NOMO-1 (cell line): ENCODE measurements around the gene STMN1.
A peak's percentile ranks its signal among the peaks of the same experiment; 100 is the strongest.
"Not testable (repeated sequence)": the region's sequence is repeated elsewhere in the genome, so short reads cannot be mapped to it uniquely, and the experiment has no call there.

Experiments used
- DNase-seq, 2 experiments: peaks; one replicate each; lab custom pipeline; 2025; ENCODE audit not compliant: unreplicated experiment in 2 of 2; lab: John Stamatoyannopoulos, UW

The STMN1 gene

DNA sequence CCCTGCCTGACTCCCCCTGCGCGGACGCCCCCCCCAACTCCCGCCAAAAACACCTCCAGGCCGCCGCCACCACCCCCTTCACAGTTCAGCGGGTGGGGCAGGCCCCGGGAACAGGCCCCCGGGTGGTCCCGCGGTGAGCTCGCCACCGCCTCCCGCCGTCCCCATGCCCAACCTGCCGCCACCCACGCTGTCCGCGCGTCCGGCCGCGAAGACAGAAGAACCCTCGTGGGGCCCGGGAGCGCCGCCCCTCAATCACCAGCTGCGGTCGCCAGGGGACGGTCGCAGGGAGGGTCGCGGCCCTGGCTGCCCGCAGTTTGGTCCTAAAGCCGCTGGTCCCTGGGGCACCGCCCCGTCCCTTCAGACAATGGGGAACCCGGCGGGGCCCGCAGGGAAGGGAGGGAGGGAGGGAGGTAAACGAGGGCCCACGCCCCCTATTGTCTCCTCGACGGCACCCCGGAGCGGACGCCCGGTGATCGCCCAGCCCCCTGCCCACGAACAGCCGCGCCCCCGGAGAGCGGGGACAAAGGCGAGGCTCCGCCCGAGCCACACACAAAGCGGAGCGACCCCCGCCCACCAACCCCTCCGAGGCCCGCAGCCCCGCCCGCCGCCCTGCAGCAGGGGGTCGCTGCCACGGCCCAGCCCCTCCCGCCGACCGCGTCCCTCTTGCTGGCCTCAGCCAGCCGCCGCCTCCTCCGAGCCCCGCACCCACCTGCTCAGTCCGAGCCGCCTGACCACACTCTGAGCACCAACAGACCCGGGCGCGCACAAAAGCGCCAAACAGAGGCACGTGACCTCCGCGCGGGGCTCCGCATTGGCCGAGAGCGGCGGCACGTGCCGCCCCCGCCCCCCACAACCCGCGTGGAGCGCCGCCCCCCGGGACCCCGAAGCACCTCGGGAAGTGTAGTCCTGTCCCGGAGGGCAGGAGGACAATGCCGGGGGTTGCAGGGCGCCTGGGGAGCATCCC, at the start of gene STMN1:
TSS of gene STMN1 (minus strand) at position 740 of the 964 bp plus-strand sequence. CDS start 1,743 bp downstream, outside the sequence.
- DNase-seq = peak; percentile 87 to 96

DNA sequence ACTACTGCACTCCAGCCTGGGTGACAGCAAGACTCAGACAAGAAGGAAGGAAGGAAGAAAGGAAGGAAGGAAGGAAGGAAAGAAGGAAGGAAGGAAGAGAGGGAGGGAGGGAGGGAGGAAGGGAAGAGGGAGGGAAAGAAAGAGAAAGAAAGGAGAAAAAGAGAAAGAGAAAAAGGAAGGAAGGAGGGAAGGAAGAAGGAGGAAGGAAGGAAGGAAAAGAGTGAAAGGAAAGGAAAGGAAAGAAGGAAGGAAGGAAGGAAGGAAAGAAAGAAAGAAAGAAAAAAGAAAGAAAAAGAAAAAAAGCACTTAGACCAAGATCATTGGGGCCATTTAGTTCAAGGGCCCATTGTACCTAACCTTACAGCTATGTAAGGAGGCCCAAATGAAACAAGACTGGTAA, 49.3 kb upstream of the STMN1 start:
- DNase-seq = no peak

DNA sequence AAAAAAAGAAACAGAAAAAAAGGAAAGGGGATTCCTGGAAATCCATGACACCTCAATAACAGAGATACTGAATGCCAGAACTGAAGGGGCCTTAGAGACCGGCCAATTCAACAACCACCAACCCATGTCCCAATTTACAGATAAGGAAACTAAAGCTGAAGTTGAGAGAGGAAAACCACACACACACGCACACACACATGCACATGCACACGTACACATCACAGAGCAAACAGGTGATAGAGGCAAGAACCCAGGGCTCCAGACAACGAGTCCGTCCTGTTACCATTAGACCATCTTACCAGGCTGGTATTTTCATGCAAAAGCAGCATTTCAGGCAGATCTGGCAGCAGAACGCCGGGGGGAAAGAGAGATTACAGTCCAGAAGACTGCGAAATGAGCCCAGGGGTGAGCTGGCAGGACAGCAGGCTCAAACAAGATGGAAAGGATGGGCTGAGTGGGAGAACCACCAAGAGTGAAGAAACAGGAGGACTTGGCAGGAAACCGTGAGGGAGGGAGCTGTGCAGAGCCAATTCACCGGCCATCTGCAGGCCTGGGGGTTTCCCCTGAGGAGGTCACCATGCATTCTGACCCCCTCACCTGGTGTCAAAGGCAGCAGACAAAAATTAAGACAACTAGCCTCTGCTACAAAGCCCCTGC, 48.2 kb upstream of the STMN1 start:
- DNase-seq = no peak

DNA sequence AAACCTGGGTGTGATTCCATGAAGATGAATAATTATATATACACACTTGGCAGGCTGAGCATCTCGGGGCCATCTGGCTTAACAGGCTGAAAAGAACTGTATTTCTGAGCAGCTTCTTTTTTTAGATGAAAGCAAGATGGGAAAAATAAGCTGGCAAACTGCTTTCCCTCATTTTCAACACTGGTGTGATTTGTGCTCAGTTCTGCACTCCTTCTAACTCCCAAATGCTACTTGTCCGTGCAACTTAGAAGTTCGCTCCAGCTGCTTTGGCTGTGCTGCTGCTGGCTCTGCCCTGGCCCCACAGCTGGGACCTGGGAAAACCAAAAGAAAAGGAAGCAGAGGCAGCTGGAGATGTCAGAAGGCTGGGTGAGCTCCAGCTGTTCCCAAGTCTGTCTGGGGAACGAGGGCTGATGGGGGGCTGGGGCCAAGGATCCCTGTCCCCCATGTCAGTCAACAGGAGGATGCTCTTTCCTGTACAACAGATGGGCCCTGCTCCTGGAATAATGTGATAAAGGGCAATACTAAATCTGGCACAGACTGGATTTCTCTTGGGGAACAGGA, 46.7 kb upstream of the STMN1 start:
- DNase-seq = no peak

DNA sequence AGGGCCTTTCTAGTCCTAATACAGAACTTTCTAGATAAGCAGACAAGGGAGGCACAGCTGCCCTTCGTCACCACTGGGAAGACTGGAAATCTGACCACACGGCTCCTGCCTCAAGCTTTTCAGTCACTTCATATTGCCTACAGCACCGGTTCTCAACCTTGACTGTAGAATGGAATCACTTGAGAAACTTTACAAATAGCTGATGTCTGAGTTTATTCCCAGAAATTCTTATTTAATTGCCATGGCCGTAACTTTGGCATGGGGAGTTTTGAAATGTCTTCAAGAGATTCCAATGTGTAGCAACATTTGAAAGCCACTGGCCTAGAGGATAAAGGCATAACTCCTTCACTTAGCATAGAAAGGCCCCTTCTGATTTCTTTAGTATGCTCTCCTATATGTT, 42.4 kb upstream of the STMN1 start:
- DNase-seq = no peak

DNA sequence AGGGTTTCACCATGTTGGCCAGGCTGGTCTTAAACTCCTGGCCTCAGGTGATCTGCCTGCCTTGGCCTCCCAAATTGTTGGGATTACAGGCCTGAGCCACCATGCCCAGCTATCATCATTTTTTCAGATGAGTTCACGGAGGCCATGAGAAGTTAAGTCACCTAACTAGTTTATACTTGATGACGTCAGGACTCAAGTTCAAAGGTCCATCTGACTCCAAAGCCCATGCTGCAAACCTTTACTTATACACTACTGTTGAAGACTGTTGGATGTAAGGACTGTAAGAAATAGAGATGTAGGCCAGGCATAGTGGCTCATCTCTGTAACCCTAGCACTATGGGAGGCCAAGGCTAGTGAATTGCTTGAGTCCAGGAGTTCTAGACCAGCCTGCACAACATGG, 40.8 kb upstream of the STMN1 start:
- no peak for DNase-seq

DNA sequence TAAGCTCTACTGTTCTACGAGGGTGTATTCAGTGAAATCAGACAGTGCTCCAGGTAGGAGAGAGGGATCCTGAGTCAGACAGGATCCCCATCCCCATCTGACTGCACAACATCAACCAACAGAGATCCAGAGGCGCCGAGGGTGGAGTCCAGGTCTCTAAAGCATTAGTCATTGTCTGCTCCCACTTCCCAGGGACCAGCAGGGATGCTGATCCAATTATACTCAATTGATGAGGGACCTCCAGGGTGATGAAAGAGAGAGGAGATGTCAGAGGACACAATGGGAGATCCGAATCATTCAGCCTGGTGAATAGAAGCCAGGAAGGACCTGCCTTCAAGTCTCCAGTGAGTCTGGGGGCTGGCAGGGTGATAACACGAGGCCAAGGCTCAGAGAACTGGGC, 39.5 kb upstream of the STMN1 start:
- DNase-seq = no peak

DNA sequence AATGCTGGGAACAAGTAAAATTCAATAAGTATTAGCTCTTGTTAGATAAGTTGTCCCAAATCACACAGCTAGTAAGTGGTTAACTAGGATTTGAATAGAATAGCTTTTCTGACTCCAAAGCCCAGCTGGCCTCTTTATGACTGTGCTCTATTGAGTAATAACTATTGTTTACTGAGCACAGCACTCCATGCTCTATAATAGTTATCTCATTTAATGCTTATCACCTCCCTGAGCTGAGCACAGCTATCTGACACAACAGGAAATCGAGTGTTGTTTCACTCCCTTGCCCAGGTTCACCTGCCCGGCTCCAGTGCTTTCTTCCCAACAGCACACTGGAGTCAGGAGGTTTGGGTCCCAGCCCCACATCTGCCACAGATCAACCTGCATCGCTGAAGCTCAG, 38.8 kb upstream of the STMN1 start:
- DNase-seq = no peak

DNA sequence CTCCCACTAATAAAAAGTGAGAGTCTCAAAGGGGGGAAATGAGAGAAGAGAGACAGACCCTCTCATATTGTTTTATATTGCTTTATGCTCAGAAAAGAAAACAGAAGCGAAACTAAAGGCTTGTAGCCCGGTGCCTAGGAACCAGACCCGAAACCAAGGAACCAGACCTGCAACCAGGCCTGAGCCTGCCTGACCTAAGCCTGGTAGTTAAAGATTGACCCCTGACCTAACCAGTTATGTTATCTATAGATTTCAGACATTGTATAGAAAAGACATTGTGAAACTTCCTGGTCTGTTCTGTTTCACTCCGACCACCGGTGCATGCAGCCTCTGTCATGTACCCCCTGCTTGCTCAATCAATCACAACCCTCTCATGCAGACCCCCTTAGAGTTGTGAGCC, 37.3 kb upstream of the STMN1 start:
- DNase-seq = not testable (repeated sequence)

DNA sequence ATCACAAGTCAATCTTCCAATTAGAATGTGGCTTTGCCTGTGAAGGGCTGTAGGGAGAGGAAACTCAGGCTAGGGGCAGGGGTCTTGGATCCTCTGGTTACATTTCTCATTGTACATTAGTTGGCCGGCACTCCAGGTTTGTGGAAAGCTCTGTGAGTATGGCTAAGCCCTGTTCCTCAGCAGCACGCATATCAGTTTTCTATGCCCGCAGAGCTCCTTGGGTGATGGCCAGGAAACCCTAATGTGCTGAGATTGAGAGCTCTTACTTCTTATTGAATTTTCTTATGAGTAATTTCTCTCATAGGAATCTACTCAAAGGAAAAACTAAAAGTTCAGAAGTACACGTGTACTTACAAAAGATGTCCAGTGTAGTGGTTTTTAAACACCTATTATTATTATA, 30.7 kb upstream of the STMN1 start:
- no peak for DNase-seq

DNA sequence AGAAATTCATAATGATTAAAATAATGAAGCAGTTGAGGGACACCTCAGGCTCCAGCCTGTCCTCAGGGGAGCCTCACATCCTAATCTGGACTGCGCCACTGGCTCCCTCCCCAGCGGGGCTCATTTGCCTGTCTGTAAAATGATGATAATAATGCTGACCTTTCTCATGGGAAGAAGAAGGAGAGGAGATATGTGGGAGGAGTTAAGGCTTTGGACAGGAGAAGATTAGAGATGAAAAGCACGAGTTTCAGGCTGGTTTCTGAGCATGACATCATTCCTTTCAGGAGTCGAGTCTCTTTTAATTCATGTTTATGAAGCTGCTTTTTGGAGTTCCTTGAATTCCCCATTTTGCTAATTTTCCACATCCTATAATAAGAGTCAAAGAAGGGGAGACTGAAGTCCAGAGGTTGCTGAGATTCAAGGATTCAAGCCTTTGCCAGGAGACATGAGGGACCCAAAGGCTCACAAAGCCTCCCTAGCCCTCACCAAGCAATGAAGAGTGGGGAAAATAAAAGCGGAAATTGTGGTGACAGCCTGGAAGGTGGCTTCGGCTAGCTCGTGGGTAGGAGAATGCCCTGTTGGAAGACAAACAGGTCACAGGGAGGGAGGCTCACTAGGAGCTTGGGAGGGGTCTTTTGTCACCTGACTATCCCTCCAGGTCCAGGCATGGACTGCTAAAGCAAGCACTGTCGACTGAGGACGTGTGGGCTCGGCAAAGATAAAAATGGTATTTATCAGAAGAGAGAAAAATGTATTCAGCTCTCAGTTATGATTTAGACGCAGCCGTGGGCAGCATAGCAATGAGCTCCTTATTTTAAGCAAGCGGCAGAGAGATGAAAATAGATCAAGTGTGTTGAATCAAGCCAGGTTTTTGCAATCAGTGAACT, 27.5 kb upstream of the STMN1 start:
- peak; percentile 20 to 52 for DNase-seq

DNA sequence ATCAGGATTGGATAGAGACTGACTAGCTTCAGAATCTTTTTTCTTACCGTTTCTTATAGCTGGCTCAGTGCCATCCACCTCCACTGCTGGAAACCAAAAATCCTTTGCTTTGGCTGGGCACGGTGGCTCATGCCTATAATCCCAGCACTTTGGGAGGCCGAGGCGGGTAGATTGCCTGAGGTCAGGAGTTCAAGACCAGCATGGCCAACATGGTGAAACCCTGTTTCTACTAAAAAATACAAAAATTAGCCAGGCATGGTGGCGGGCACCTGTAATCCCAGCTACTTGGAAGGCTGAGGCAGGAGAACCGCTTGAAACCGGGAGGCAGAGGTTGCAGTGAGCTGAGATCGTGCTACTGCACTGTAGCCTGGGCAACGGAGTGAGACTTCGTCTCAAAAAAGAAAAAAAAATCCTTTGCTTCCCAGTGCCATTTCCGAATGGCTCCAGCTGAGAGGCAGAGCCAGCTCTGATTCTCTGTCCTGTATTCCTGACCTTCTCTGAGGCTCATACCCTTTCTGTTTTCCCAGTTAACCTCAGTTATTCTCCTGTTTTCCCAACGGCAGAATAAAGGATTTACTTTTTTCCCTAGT, 26.7 kb upstream of the STMN1 start:
- DNase-seq = not testable (repeated sequence)

DNA sequence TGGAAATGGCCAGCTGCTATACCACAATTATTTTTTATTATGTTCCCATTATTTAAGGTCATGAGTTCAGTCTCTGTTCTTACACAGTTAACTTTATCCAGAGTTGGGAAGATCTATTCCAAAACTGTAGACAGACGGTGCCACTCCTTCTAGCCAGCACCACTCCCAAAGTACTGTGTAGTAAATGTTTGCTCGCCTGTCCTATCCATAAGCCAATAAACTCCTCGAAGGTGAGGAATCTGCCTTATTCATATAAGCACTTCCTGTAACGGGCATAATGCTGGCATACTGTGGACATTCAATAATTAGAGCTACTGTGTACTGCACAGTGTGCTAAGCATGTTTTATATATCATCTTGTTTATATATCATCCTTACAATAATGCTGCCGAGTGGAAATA, 26.1 kb upstream of the STMN1 start:
- DNase-seq = no peak

DNA sequence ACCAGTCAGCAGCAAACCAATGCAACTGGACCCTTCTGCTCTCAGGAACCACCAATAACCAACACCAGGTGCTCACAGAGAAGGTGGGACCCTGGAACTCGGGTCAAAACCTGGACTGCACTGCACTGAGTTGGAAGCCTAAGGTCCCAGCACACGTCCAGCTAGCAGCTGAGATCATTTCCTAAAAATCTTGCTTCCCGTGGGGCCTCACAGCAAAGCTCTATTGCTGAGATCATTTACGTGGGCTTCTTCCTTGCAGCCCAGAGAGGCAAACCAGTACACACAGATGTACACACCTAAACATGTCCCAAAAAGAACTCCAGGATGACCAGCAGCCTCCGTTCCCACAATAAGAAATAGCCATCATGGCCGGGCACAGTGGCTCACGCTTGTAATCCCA, 22.8 kb upstream of the STMN1 start:
- no peak for DNase-seq

DNA sequence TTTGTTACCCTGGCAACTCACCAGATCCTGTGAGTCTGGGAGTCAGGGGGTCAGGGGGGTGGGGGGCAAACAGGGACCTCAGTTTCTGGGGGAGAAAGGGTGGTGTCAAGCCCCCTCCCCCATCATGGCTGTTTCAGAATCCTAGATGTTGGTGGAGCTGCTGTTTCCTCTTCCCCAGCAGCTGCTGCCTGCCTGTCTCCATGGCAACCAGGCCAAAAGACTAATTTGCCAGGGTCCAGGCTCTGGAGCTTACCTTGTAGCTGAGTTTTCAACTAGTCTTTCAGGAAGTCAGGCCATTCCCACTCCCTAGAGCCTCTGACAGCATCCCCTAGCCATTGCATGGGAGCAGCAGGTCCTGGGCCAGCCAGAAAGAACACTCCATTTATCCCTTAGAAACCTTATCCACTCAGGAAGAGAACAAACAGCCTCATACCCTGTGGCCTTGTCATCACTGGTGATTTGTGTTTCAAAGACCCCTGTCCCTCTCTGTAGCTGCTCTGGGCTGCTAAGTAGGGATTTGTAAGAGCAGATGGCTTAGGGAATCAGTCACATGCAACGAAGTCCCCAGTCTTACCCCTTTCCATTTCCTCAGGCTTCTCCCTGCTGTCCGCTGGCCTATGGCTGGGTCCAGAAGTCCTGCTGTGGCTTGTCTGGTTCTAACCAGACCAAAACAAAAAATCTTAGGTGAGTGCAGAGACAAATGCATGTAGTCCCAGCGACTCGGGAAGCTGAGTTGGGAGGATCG, 21.5 kb upstream of the STMN1 start:
- no peak for DNase-seq

DNA sequence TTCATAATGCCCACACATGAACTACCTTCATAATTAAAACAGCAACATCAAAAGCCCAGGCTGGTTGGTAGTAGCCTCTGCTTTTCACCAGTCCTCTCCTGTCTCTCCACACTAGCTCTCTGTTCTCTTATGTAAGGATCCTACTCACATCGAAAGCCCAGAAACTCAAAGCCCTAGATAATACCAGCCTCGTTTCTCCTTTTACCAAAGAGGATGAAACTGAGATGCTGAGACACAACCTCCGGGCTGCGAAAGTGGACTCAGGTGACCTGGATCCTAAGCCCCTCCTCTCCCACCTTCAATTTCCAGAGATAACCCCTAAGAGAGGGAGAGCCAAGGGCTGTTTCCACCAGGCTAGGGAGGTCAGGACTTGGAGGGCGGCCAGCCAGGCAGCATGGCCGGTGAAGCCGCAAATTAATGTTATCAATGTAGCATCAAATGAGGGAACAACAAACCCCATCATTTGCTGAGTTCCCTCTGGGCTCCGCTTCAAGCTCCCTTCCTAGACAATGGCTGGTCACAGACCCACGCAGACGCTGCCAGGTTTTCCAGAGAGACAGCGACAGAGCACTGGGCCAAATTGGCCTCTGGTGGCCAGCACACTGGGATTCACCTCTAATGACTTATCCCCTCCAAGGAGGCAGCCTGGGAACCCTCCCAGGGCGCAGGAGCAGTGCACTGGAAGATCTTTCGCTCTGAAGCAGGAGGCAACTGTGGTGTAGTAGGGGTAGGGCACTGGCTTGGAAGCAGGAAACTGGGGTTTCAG, 20.7 kb upstream of the STMN1 start:
- no peak for DNase-seq

DNA sequence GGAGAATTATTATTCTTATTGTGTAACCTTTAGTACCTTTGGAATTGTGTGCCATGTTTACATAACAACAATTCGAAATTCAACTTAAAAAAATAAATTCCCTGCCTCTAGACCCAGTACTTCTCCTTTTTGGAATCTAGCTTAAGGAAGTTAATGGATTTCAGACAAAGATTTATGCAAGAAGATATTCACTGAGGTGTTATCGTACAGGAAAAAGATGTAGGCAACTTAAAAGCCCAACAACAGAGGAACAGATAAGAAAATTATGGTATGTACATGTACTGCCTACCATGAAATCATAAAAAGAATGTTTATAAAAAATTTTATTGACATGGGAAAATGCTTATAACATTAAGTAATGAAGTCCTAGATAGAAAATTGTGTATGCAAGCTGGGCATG, 18.2 kb upstream of the STMN1 start:
- peak in 1 of 2 experiments; percentile 9 for DNase-seq

DNA sequence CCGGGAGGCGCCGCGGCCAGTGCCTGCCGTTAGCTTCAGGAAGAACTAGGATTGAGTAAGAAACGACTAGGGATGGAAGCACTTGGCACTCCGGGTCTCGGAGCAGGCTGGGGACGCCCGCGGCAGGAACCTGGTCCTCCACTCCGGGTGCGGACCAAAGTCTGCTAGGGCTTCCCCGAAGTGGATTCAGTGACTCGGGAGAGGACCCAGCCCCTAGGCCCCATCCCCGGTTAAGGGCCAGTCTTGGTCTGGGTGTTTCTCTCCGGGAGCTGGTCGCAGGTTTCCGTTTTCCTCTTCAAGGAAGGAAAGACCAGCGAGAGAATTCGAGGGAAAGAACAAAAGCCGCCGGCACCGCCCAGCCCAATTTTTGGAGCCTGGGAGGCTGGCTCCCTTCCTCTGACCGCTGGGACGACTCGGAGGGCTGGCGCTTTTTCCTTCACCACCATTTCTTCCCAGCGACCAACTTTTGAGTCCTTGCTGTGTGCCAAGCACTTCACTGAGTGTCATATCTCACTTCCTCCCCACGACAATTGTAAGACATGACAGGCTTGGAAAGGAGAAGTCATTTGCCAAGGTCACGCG, 16.8 kb upstream of the STMN1 start:
- DNase-seq = peak; percentile 53 to 54
